Coronary artery (tissue), 2 donors: ENCODE data around the gene PHACTR1.

Experiments used
- DNase-seq: peaks from one replicate; pipeline ENCODE4 v3.0.0-alpha.2; 2017; ENCODE audit warnings: low spot score
- H3K27ac ChIP-seq, 2 donors: fragments of 200-600 bp; sonication (generic); one replicate each; pipeline ENCODE4 v1.5.1; 2016 to 2019
- H3K4me3 ChIP-seq: fragments of 200-600 bp; sonication (generic); 2 replicates; pipeline ENCODE4 v1.5.1; 2016; ENCODE audit warnings: mild to moderate bottlenecking, moderate library complexity
- TF ChIP-seq, protein P1 (sequence below): fragments of 200-600 bp; sonication (generic); IDR thresholded peaks from one replicate; pipeline ENCODE4 v1.5.1; 2019; ENCODE audit warnings: antibody characterized with exemption

Gene PHACTR1

DNA sequence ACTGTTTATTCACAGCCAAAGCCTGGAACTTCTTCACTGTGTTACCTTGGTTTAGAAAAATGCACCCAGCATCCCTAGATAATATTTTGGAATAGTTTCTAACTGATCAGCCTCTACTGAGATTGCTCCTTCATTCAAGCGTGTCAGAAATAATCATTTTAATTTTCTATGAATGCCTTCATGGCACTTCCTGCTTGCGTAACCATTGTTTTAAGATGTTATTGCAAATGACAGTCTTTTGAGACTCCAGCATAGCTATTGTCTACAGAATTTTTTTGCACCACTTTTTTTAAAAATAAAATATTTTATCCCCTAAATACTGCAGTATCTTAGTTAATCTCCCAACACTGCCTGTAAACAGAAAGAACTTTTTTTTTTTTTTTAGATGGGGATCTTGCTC lies 213.1 kb downstream of the PHACTR1 start:
- TF ChIP-seq, protein P1, sequence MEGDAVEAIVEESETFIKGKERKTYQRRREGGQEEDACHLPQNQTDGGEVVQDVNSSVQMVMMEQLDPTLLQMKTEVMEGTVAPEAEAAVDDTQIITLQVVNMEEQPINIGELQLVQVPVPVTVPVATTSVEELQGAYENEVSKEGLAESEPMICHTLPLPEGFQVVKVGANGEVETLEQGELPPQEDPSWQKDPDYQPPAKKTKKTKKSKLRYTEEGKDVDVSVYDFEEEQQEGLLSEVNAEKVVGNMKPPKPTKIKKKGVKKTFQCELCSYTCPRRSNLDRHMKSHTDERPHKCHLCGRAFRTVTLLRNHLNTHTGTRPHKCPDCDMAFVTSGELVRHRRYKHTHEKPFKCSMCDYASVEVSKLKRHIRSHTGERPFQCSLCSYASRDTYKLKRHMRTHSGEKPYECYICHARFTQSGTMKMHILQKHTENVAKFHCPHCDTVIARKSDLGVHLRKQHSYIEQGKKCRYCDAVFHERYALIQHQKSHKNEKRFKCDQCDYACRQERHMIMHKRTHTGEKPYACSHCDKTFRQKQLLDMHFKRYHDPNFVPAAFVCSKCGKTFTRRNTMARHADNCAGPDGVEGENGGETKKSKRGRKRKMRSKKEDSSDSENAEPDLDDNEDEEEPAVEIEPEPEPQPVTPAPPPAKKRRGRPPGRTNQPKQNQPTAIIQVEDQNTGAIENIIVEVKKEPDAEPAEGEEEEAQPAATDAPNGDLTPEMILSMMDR: no peak
- no peak for DNase-seq
- Histone ChIP-seq H3K27ac (no peak overlapping the region), H3K4me3 (no peak overlapping the region)

DNA sequence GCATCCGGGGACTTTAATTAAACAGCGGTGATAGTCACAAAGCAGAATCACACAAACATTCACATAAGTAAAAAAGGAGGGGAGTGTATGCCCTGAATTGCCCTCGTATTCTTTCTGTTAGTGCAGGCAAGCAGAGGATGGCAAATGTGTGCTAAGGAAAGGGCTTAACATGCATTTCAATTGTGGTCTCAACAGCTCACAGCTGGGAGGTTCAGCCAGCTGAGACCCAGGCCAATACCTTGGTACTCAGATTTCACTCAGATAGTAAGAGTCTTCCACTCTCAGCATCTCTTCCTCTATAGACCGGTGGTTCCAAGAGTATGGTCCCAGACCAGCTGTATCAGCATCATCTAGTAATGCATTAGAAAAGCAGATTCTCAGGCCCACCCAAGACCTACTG lies 215.1 kb downstream of the PHACTR1 start:
- no peak overlapping the region for H3K4me3 ChIP-seq
- H3K27ac ChIP-seq: no peak overlapping the region
- TF ChIP-seq, protein P1: no peak
- no peak for DNase-seq

DNA sequence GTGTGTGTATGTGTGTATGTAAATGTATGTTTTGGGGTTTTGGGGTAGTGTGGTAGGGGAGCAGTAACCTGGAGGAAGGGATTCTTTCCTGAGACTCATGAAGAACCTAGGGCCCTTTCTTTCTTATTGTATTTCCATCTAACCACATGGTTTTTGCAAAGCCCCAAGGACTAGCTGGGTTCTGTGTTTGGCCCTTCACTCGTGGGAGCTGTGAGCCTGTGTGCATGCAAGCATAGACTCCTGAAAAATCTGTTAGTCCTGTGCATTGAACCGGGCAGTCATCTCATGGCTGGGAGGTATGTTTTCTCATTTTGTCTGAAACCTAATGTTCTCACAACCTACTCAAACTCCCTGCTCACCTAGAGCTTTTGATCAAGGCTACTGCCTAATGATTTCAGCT lies 219.1 kb downstream of the PHACTR1 start:
- no peak overlapping the region for H3K4me3 ChIP-seq
- no peak for DNase-seq
- no peak overlapping the region for H3K27ac ChIP-seq
- TF ChIP-seq, protein P1: no peak

DNA sequence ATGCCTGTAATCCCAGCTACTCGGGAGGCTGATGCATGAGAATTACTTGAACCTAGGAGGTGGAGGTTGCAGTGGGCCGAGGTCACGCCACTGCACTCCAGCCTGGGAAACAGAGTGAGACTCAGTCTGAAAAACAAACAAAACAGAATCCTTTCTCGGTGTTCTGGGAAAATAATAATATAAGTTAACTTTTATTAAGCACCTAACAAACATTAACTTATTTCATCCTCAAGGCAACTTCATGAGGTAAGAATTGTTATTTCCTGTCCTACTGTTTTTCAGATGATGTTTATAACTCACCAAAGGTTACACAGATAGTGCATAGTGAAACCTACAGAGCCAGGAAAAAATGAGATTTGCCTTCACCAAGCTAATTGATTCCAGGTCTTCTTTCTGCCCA lies 221.4 kb downstream of the PHACTR1 start:
- no peak for DNase-seq
- TF ChIP-seq, protein P1: no peak
- no peak overlapping the region for H3K4me3 ChIP-seq
- no peak overlapping the region for H3K27ac ChIP-seq

DNA sequence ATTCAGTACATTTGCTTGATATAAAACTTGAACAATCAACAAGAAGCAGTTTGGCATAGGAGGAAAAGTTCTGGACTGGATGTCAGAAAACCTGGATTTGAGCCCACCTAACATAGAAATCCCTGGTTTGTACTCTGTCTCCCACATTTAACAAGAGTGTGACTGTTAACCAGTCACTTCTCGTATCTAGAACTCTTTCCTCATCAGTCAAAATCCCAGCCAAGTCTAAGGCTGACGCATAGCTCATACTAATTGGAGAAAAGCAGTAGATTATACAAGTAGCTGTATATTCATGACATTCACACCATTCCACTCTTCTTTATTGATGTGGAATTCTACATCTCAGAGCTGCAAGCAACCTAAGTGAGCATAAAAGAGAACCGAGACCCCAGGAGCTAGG lies 222.7 kb downstream of the PHACTR1 start:
- no peak overlapping the region for H3K27ac ChIP-seq
- no peak for DNase-seq
- H3K4me3 ChIP-seq: no peak overlapping the region
- TF ChIP-seq, protein P1: no peak

DNA sequence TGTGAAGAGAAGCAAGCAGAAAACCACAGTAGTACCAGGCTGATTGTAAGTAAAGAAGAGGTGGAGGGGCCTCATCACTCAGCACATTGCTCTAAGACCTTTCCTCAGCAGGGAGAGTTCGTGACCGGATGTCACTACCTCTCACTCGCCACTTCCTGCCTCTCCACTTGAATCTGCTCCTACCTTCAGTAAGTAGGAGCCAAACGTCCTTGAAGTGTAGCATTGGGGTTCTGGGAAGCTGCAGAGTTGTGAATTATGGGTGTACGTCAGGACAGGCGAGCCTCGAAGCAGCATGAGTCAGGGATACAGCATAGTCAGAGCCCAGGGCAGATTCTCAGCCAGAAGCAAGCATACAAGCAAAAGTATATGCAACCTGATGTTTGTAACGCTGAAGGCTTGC lies 224.9 kb downstream of the PHACTR1 start:
- no peak overlapping the region for H3K27ac ChIP-seq
- no peak for DNase-seq
- TF ChIP-seq, protein P1: no peak
- H3K4me3 ChIP-seq: no peak overlapping the region

DNA sequence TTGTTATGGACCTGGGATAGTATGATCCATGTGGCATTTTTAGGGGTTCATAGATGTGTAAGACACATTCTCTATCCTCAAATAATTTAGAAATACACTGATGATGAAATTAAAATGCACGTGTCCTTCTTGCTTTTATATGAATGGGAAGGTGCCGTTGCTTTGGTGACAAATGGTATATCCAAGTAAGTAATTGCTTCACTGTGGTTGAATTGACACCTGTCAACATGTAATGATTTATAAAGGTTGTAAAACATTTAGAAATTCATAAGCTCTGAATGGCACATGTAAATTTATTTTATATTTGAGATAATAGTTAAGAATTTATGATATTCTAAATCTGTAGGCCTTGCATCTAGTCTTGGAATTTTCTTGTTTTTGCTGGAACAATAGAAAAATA lies 227.0 kb downstream of the PHACTR1 start:
- no peak for DNase-seq
- TF ChIP-seq, protein P1: no peak
- Histone ChIP-seq H3K4me3 (no peak overlapping the region), H3K27ac (no peak overlapping the region)
